GM12878 (cell line): ENCODE measurements around the gene RAB3B.

ENCODE experiments used
- ATF2 ChIP-seq: IDR thresholded peaks from 2 replicates; pipeline ENCODE4 v1.6.1; 2012; ENCODE audit warnings: low read length, inconsistent platforms
- CTCF ChIP-seq, 3 experiments: IDR thresholded peaks in 2 of 3; conservative IDR thresholded peaks in 1 of 3; 2 replicates each; pipeline ENCODE4 v1.5.1; 2011; ENCODE audit warnings: low read depth in 3 of 3, low read length in 3 of 3, mild to moderate bottlenecking in 3 of 3, control low read depth in 2 of 3, moderate library complexity in 2 of 3, inconsistent platforms in 1 of 3, mixed read lengths in 1 of 3; ENCODE audit not compliant: control insufficient read depth in 2 of 3, insufficient read depth in 1 of 3; ENCODE audit errors: extremely low read depth in 1 of 3
- EP300 ChIP-seq, 2 experiments: fragments of 150-350 bp in 1 of 2; IDR thresholded peaks; 2 replicates each; pipeline ENCODE4 v1.6.1; 2011 to 2012; ENCODE audit warnings: low read depth in 2 of 2, low read length in 2 of 2, borderline replicate concordance in 1 of 2, improper control_type of control experiment in 1 of 2, inconsistent platforms in 1 of 2; ENCODE audit not compliant: control insufficient read depth in 1 of 2
- NFXL1 ChIP-seq: fragments of 450-650 bp; IDR thresholded peaks from 2 replicates; pipeline ENCODE4 v1.6.1; 2017; ENCODE audit warnings: antibody characterized with exemption, mild to moderate bottlenecking, borderline replicate concordance
- POLR2A ChIP-seq: IDR thresholded peaks from 2 replicates; pipeline ENCODE4 v1.6.1; 2011; ENCODE audit warnings: low read depth, mild to moderate bottlenecking, low read length
- SKIL ChIP-seq: fragments of 450-650 bp; IDR thresholded peaks from 2 replicates; pipeline ENCODE4 v1.6.1; 2017; ENCODE audit warnings: mild to moderate bottlenecking, low read depth, inconsistent platforms; ENCODE audit not compliant: poor library complexity, severe bottlenecking

GRCh38 chr1:51936531-51936930 is 54.0 kb downstream of the RAB3B start:
- TF ChIP-seq CTCF (IDR thresholded peaks at IDR 0.05 in 2 of 3, conservative IDR thresholded peaks at IDR 0.05 in 1 of 3; ENCODE audit: control insufficient read depth in 2 of 3, extremely low read depth in 1 of 3, insufficient read depth in 1 of 3, low read depth in 3 of 3, low read length in 3 of 3) = no peak
- no peak for TF ChIP-seq EP300 (IDR thresholded peaks at IDR 0.05; ENCODE audit: borderline replicate concordance in 1 of 2, control insufficient read depth in 1 of 2, low read depth in 2 of 2, low read length in 2 of 2)
- TF ChIP-seq NFXL1 = no peak
- no peak for TF ChIP-seq SKIL
- no peak for TF ChIP-seq ATF2
- TF ChIP-seq POLR2A = no peak
